ENCODE measurements around the gene ABHD14A.
"Not testable (repeated sequence)": the region's sequence is repeated elsewhere in the genome, so short reads cannot be mapped to it uniquely, and the experiment has no call there.

ABHD14A gene

GRCh38 chr3:51970606-51971300 is 4.1 kb upstream of the ABHD14A start:
- DNase-seq (ENCODE audit: low read depth, low spot score): no peak

- DNase-seq (ENCODE audit: low read depth, low spot score): no peak
These were observed 3.5 kb upstream of the ABHD14A start for GRCh38 chr3:51971350-51971749.

- no peak for DNase-seq (ENCODE audit: low read depth, low spot score)
These were observed 444 bp upstream of the ABHD14A start for GRCh38 chr3:51974277-51974962.

GRCh38 chr3:51975852-51976549 is 1.1 kb downstream of the ABHD14A start:
- peak; percentile 50 for DNase-seq (ENCODE audit: low read depth, low spot score)

- DNase-seq (ENCODE audit: low read depth, low spot score): no peak
These were observed 2.7 kb downstream of the ABHD14A start for GRCh38 chr3:51977446-51978142.

- no peak for DNase-seq (ENCODE audit: low read depth, low spot score)
These were observed 3.3 kb downstream of the ABHD14A start for GRCh38 chr3:51978143-51978502.

- DNase-seq (ENCODE audit: low read depth, low spot score): no peak
These were observed 5.4 kb downstream of the ABHD14A start for GRCh38 chr3:51980253-51980652.

- no peak for DNase-seq (ENCODE audit: low read depth, low spot score)
These were observed 7.5 kb downstream of the ABHD14A start for GRCh38 chr3:51982352-51982837.

GRCh38 chr3:51982838-51983577 is 8.1 kb downstream of the ABHD14A start, which contains the start of gene ACY1:
ACY1 (plus strand) TSS chr3:51983535; CDS start chr3:51984065, 530 bp downstream.
- peak; percentile 51 for DNase-seq (ENCODE audit: low read depth, low spot score)

GRCh38 chr3:51983578-51984268 is 8.9 kb downstream of the ABHD14A start:
- DNase-seq (ENCODE audit: low read depth, low spot score): no peak

- no peak for DNase-seq (ENCODE audit: low read depth, low spot score)
These were observed 9.4 kb downstream of the ABHD14A start for GRCh38 chr3:51984269-51984647.

GRCh38 chr3:51985063-51985462 is 10.2 kb downstream of the ABHD14A start:
- DNase-seq (ENCODE audit: low read depth, low spot score): no peak

GRCh38 chr3:51986010-51986947 is 11.4 kb downstream of the ABHD14A start:
- no peak for DNase-seq (ENCODE audit: low read depth, low spot score)

GRCh38 chr3:51987568-51987967 is 12.7 kb downstream of the ABHD14A start:
- DNase-seq (ENCODE audit: low read depth, low spot score): no peak

- no peak for DNase-seq (ENCODE audit: low read depth, low spot score)
These were observed 13.7 kb downstream of the ABHD14A start for GRCh38 chr3:51988286-51989146.

- DNase-seq (ENCODE audit: low read depth, low spot score): not testable (repeated sequence)
These were observed 15.7 kb downstream of the ABHD14A start for GRCh38 chr3:51990501-51990971.

- DNase-seq (ENCODE audit: low read depth, low spot score): no peak
These were observed 17.3 kb downstream of the ABHD14A start for GRCh38 chr3:51992017-51992682.

- not testable (repeated sequence) for DNase-seq (ENCODE audit: low read depth, low spot score)
These were observed 18.8 kb downstream of the ABHD14A start for GRCh38 chr3:51993657-51994056.
